Subcutaneous adipose tissue (tissue), 4 donors: ENCODE data around the gene DIPK1B. TPM values are rescaled to one million over a fixed set of nuclear protein-coding genes. Genes with fewer than 3 reads are reported as not detected.

Source experiments
- CTCF ChIP-seq: fragments of 450-650 bp; IDR thresholded peaks from one replicate; pipeline ENCODE4 v1.5.1; 2016; ENCODE audit warnings: low read depth, mild to moderate bottlenecking, control low read depth, antibody characterized with exemption, moderate library complexity
- total RNA-seq, 4 donors: library from RNA; depleted of rRNA; stranded (reverse); fragments of >200 nt; gene quantifications; one replicate each; pipeline ENCODE4 v1.1.0, GENCODE V29; 2016

Gene DIPK1B
- total RNA-seq, 4 donors from 2014 or later: 1.9 to 7.9 (median 5.6) TPM

- no peak for TF ChIP-seq CTCF
Observed at GRCh38 chr9:136753371-136754058, 41.1 kb downstream of the DIPK1B start.

- no peak for TF ChIP-seq CTCF
Observed at GRCh38 chr9:136754059-136754572, 41.7 kb downstream of the DIPK1B start.

- no peak for TF ChIP-seq CTCF
Observed at GRCh38 chr9:136754626-136755301, 42.4 kb downstream of the DIPK1B start.

- no peak for TF ChIP-seq CTCF
Observed at GRCh38 chr9:136756134-136756438, 43.7 kb downstream of the DIPK1B start.

GRCh38 chr9:136756836-136757235, 44.5 kb downstream of the DIPK1B start:
- no peak for TF ChIP-seq CTCF

GRCh38 chr9:136757328-136757727, 45.0 kb downstream of the DIPK1B start:
- no peak for TF ChIP-seq CTCF

- TF ChIP-seq CTCF: no peak
Observed at GRCh38 chr9:136757751-136758140, 45.4 kb downstream of the DIPK1B start.
